Measurements from ENCODE around the gene TNPO1.
A peak's percentile ranks its signal among the peaks of the same experiment; 100 is the strongest.
"Not testable (repeated sequence)": the region's sequence is repeated elsewhere in the genome, so short reads cannot be mapped to it uniquely, and the experiment has no call there.

Gene TNPO1

GRCh38 chr5:72855821-72856220 is 39.4 kb downstream of the TNPO1 start:
- no peak for DNase-seq

- DNase-seq: no peak
These were observed 40.9 kb downstream of the TNPO1 start for GRCh38 chr5:72857396-72857795.

- no peak for DNase-seq
These were observed 42.7 kb downstream of the TNPO1 start for GRCh38 chr5:72859127-72859526.

DNA sequence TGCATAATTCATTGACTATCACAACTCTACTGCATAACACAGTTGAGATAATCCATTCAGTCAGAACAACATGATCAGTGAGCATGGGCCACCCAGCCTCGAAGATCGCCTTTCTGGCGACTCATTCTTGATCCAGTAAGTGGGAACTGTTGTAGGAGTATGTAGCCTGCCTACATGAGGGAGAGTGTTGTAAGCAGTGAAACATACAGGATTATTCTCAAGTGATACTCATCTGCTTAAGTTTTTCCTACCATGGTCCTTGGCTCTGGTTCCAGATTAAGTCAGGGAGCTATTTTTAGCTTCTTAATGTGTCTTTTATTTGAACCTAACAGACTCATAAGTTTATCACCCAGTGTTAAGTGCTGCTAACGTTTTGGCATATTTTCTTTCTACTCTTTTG is 44.0 kb downstream of the TNPO1 start:
- DNase-seq: no peak

- no peak for DNase-seq
These were observed 55.0 kb downstream of the TNPO1 start for GRCh38 chr5:72871366-72872024.

- no peak for DNase-seq
These were observed 62.4 kb downstream of the TNPO1 start for GRCh38 chr5:72878854-72879253.

DNA sequence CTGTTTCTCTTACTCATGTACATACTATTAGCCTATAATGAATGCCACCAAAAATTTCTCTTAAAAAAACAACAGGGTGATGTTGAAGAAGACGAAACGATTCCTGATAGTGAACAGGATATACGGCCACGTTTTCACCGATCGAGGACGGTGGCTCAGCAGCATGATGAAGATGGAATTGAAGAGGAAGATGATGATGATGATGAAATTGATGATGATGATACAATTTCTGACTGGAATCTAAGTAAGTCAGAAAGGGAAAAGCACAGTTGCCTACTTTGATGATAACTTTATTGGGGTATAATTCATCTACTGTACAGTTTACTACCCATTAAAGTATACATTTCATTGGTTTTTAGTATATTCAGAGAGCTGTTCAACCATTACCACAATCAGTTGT is 66.5 kb downstream of the TNPO1 start:
- no peak for DNase-seq

DNA sequence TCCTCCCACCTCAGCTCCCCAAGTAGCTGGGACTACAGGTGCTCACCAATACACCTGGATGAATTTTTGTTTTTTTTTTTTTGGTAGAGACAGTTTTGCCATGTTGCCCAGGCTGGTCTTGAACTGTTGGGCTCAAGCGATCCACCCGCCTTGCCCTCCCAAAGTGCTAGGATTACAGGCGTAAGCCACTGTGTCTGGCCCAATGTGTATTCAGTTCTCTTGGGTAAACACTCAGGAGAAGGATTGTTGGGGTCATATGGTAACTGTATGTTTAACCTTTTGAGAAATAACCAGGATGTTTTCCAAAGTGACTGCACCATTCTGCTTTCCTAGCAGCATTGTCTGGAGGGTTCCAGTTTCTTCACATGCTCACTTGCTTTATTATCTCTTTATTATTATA is 67.4 kb downstream of the TNPO1 start:
- DNase-seq: no peak

GRCh38 chr5:72884892-72885291 is 68.4 kb downstream of the TNPO1 start:
- no peak for DNase-seq

DNA sequence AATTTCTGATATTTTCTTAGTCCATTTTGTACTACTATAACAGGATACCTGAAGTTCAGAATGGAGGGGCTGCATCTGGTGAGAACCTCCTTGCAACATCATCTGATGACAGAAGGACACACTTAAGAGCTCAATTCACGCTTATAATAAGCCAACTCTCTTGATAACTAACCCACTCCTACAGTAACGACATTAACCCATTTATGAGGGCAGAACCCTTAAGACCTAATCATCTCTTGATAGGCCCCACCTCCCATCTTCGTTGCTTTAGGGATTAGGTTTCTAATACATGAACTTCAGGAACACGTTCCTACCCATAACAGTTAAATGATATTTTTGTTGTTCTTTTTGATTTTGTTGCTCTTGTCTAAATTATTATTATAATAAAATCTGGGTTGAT is 69.4 kb downstream of the TNPO1 start:
- DNase-seq: no peak

GRCh38 chr5:72888595-72888994 is 72.1 kb downstream of the TNPO1 start:
- no peak for DNase-seq

GRCh38 chr5:72889324-72889723 is 72.9 kb downstream of the TNPO1 start:
- DNase-seq: no peak

DNA sequence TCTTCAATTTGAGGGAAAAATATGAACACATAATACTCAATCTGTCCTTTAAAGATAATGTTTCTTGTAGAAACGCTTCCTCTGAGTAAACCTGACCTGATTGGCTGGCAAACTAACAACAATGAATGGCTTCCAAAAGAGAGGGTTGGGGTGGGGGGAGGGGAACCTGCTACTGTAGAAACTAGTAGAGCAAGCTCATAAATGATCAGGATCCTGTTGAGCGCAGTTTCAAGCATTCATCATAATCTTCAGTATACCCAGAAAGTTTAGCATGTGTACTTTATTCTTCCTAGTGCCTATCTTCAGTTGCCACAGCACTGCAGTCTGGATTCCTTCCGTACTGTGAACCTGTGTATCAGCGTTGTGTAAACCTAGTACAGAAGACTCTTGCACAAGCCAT is 76.4 kb downstream of the TNPO1 start:
- DNase-seq: no peak

- no peak for DNase-seq
These were observed 79.3 kb downstream of the TNPO1 start for GRCh38 chr5:72895758-72896157.

GRCh38 chr5:72906806-72907205 is 90.3 kb downstream of the TNPO1 start:
- peak in 1 of 2 experiments; percentile 33 for DNase-seq

- no peak for DNase-seq
These were observed 92.2 kb downstream of the TNPO1 start for GRCh38 chr5:72908664-72909063.

DNA sequence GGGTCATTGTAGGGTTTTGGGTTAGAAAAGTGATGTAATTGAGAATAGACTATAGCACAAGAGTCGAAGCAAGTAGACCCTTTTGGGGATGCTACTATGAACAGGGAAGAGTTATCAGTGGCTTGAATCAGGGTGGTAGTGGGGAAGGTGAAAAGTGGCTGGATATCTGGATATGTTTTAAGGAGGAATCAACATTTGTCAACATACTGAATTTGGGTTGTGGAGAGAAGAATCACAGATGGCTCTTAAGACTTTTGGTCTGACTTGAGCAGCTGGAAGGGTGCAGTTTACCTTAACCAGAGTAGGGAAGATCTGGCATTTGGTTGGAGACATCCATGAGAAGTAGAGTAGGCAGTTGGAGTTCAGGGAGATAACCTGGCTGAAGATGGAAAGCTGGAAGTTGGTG is 100.9 kb downstream of the TNPO1 start:
- no peak for DNase-seq

GRCh38 chr5:72920690-72921502 is 104.4 kb downstream of the TNPO1 start:
- DNase-seq: peak in 1 of 2 experiments; percentile 27

DNA sequence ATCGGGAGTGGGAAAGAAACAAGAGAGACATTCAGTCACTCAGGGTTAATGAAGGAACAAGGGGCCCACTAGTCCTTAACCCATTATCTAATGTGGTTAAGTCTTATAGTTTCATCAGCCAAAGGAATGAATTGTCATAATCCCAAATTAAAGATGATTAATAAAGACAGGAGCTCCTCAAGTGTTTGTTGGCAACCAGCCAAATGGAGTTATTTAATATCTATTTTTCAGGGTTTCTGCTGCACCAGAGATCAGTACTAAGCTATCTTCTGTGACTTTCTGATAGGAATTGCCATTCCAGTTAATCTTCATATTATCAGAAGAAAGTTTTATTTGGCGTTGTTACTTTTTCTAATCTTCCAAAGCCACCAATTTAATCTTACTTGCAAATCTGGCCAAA is 105.4 kb downstream of the TNPO1 start:
- peak in 1 of 2 experiments; percentile 41 for DNase-seq

DNA sequence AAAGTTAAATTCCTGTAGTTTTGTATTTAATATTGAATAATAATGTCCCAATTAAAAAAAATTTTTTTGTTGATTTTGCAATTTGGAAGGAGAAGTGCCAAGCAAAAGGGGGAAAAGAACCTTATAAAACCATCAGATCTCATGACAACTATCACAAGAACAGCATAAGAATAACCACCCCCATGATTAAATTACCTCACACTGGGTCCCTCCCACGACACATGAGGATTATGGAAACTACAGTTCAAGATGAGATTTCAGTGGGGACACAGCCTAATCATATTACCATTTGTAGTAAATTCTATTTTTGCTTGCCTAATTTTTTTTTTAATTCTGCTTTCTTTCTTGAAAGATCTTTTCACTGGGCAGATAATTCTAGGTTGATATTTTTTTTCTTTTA is 106.0 kb downstream of the TNPO1 start:
- no peak for DNase-seq

DNA sequence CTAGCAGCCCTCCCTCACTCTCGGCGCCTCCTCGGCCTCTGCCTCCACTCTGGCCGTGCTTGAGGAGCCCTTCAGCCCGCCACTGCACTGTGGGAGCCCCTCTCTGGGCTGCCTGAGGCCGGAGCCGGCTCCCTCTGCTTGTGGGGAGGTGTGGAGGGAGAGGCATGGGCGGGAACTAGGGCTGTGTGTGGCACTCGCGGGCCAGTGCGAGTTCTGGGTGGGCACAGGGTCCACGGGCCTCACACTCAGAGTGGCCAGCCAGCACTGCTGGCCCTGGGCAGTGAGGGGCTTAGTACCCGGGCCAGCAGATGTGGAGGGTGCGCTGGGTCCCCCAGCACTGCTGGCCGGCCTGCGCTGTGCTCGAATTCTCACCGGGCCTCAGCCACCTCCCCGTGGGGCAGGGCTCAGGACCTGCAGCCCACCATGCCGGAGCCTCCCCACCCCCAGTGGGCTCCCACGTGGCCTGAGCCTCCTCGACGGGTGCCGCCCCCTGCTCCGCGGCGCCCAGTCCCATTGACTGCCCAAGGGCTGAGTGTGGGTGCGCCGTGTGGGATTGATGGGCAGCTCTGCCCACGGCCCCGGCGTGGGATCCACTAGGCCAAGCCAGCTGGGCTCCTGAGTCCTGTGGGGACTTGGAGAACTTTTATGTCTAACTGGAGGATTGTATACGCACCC is 109.0 kb downstream of the TNPO1 start:
- DNase-seq: no peak

- not testable (repeated sequence) for DNase-seq
These were observed 116.2 kb downstream of the TNPO1 start for GRCh38 chr5:72932686-72933085.

DNA sequence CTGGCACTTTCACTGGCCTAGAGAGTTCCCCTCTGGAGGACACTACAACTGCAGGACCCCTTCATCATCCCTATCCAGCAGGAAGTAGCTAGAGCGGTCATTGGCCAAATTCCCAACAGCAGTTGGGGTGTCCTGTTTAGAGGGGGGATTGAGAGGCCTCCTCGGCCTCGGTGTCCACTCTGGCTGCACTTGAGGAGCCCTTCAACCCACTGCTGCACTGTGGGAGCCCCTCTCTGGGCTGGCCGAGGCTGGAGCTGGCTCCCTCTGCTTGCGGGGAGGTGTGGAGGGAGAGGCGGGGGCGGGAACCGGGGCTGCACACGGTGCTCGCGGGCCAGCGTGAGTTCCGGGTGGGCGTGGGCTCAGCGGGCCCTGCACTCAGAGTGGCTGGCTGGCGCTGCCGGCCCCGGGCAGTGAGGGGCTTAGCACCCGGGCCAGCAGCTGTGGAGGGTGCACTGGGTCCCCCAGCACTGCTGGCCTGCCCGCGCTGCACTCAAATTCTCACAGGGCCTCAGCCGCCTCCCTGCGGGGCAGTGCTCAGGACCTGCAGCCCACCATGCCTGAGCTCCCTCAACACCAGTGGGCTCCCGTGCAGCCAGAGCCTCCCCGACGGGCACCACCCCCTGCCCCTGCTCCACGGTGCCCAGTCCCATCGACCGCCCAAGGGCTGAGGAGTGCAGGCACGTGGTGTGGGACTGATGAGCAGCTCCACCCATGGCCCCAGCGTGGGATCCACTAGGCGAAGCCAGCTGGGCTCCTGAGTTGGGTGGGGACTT is 118.7 kb downstream of the TNPO1 start:
- not testable (repeated sequence) for DNase-seq

Measured in NCI-H446 (cell line).